HUES64 (cell line): ENCODE results near the gene PAIP1.

Source experiments
- H3K27ac ChIP-seq: 2 replicates; pipeline ENCODE4 v1.7.0; 2013; ENCODE audit warnings: low read depth, low read length, inconsistent platforms
- H3K27me3 ChIP-seq: 2 replicates; pipeline ENCODE4 v1.6.1; 2013; ENCODE audit warnings: mild to moderate bottlenecking, low read length; ENCODE audit not compliant: insufficient read depth
- H3K36me3 ChIP-seq: 2 replicates; pipeline ENCODE4 v1.6.1; 2013; ENCODE audit warnings: mild to moderate bottlenecking, low read length; ENCODE audit not compliant: insufficient read depth
- H3K4me1 ChIP-seq: 2 replicates; pipeline ENCODE4 v1.6.1; 2013; ENCODE audit warnings: mild to moderate bottlenecking, low read length, moderate library complexity; ENCODE audit not compliant: insufficient read depth
- H3K4me3 ChIP-seq: 2 replicates; pipeline ENCODE4 v1.5.1; 2013; ENCODE audit warnings: mild to moderate bottlenecking, low read length, moderate library complexity
- H3K9ac ChIP-seq: 2 replicates; pipeline ENCODE4 v1.6.1; 2013; ENCODE audit warnings: mild to moderate bottlenecking, low read depth, low read length
- H3K9me3 ChIP-seq: 2 replicates; pipeline ENCODE4 v1.6.1; 2013; ENCODE audit warnings: low read depth, low read length; ENCODE audit not compliant: insufficient read depth
- whole genome bisulfite sequencing: fragments of 150-250, 120-280 bp; methylation state at CpG from one replicate; pipeline ENCODE4 v1.1.7; 2013; ENCODE audit warnings: missing lambda C conversion rate; 5-methylcytosine and 5-hydroxymethylcytosine counted together

Gene PAIP1

DNA sequence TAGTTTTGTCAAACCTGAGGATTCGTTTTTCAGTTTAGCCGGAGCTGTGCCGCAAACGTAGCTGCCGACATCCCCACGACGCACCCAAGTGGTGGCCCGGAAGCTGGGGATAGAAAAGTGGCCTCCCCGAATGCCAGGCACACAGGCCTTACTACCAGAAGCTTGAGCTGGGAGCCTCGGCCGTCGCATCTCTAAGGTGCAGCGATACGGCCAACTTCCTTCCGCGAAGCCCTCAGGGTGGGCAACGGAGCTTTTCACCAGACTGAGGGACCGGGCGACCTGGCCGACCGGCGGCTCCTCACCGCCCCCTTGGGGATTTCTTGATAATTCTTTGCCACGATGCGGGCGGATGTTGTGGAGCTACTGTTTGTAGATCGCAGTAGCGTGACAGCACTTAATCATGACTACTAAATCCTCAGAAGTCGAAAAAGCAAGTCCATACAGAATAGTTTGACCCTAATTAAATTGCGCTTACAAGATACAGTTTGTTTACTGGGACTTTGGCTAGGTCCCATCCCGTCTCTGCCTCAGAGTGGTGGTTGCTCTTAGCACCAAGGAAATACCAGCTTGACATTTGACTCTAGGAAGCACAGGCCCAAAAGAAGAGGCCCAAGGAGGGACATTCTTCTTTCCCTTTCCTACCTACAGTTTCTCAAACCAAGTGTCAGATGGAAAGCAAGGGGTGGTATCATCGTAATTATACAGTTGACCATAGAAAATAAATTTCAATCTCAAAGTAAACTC, 72.6 kb downstream of the PAIP1 start:
- WGBS, result 5% methylated on average over 32 of the region's 32 CpGs
- Histone ChIP-seq H3K27ac (peak overlapping the region; percentile 85), H3K36me3 (peaks cover 24% of the 10 kb centered on the region), H3K4me1 (peaks cover 11% of the 10 kb centered on the region; the same call in 1 of the 2 replicates), H3K9me3 (no peaks in the 10 kb centered on the region), H3K9ac (peak overlapping the region; percentile 86), H3K4me3 (peak overlapping the region; percentile 82), H3K27me3 (no peaks in the 10 kb centered on the region)

DNA sequence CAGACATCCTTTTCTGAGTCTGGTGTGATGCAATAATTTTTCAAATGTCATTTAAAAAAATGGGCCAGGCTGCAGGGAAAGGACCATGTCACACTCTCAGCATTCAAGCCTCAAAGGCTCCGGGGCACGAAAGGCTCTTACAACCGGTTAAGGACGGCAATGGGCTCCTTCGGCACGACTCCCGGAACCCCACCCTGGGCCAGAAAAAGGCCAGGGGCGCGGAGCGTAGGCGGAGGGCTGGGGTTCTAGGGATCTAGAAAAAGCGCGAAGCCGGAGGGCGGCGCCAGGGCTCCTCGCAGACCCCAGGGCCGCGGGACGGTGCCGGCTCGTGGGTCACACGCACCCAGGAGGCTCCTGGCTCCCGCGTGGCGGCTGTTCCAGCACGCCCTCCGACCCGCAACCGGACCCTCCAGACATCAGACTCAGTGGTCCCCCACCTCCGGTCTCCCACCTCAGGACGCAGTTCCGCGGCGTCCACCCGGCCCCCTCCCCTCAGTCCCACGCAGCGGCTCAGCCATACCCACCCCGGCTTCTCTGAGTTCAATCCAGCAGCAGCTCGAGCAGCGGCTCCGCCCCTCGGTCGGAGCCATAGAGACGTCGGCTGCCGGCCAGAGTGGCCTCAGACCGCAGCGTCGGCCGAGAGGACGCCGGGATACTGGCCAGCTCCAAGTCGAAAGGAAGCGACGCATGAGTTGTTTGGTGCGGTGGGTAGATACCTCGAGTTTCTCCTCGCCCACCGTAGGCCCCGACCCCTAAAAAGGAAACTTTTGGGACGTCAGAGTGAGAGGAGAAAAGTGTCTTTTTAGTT, 73.4 kb downstream of the PAIP1 start, which contains the start of gene TMEM267:
TSS of gene TMEM267 (minus strand) at position 568 of the 808 bp plus-strand sequence. CDS start 29,896 bp downstream, outside the sequence.
- WGBS, result under 1% methylated on average over 62 of the region's 62 CpGs
- Histone ChIP-seq H3K27ac (peak within 1 kb of the TSS; percentile 85), H3K4me1 (peaks cover 11% of the 10 kb centered on the region; the same call in 1 of the 2 replicates), H3K4me3 (peak within 1 kb of the TSS; percentile 82), H3K9ac (peak within 1 kb of the TSS; percentile 86), H3K36me3 (peaks cover 16% of the 10 kb centered on the region), H3K27me3 (no peaks in the 10 kb centered on the region), H3K9me3 (no peaks in the 10 kb centered on the region)

DNA sequence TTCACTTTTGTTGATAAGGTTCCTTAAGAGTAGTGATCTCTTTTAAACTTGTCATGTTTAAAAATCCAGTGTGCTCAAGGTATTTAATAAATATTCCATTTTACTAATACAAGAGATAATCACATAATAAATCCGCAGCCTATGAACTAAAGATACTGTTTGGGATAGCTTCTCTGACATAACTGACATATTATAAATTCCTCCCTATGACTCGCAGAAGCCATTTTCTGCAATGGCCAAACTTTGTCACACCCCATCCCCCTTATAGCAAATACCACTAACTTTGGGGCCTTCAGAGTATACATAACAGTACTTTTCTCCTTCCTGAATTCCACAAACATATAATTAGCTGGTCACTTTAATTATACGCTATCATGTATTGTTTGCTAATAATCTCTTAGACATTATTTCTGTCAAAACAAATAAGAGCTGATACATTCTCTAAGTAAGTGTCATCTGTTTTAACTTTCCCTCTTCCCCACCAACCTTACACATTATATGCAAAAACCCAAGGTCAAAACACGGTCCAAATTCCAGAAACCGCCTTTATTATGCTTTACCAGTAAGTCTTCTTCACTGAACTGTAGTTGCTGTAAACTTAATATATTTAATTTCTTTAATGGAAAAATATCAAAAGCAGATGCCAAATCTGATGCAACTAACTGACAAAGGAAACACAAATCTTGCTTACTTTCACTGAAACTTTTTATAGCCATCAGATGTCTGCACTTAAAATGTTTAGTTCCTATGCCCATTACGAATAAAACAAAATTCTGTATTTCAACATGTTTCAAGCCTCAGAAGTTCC, 74.2 kb downstream of the PAIP1 start:
- Histone ChIP-seq H3K9me3 (no peaks in the 10 kb centered on the region), H3K27me3 (no peaks in the 10 kb centered on the region), H3K36me3 (peaks cover 9% of the 10 kb centered on the region; the same call in 1 of the 2 replicates), H3K4me1 (peaks cover 11% of the 10 kb centered on the region; the same call in 1 of the 2 replicates), H3K4me3 (peak overlapping the region; percentile 82), H3K9ac (peak overlapping the region; percentile 86), H3K27ac (peak overlapping the region; percentile 85; the same call in 1 of the 2 replicates)
- WGBS, result 53% methylated on average over 6 of the region's 6 CpGs
